ENCODE results near the gene CCDC83.

The CCDC83 gene

DNA sequence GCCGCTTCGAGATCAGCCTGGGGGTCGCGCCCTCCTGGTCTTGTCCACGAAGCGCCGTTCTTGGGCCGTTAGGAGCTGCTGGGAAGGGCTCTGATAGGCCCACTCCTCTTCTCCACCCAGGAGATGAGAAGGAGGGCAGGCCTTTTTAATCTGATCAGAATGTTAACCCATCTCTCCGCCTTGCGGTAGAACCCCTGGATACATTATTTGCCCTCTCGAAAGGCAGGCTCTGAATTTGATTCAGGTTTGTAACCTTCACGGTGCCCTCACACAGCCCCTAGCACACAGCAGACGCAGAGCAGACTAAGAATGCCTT lies at the start of gene CCDC83:
CCDC83 (plus strand) TSS at position 43 of the 316 bp plus-strand sequence. CDS start 9,741 bp downstream, outside the sequence.
- DNase-seq (ENCODE audit: low spot score) = no peak

DNA sequence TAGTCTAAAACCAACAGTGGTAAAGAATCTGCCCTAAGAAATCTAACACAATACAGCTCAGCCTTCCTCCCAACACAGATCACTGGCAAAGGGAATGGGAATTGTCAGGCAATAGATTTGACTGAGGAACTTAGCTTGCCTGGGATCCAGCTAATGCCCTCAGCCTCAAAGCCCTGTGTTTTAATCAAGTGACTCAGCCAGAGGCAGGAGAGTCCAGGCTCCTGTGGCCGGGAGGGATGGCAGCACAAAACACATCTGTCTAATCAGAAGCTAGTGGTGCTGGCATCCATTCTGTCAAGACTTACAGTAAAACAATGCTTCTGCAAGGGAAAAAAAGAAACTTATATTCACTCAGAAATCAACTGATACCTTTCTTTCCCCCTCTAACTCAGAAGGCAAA lies 49.8 kb upstream of the CCDC83 start:
- no peak for DNase-seq (ENCODE audit: low spot score)

- DNase-seq (ENCODE audit: low spot score) = no peak
Observed at GRCh38 chr11:85806016-85806415, 49.2 kb upstream of the CCDC83 start.

GRCh38 chr11:85806876-85807275 lies 48.3 kb upstream of the CCDC83 start:
- DNase-seq (ENCODE audit: low spot score) = no peak

DNA sequence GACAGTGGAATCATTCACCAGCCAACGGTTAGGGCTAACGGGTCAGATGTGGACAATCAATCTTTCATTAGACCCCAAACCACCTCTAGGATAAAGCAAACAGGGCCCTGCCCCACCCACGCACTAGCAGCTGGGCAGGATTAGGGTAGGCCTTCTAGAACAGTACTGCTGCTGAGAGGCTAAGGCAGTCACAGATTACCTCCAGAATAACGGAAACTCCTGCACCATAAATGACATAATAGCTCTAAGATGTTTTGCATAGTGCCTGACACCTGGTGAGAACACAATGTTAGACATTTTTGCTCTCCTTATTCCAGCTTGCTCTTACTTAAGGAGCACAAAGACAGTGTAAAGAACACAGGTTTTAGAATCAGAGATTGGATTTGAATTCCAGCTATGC lies 46.0 kb upstream of the CCDC83 start:
- DNase-seq (ENCODE audit: low spot score) = no peak

DNA sequence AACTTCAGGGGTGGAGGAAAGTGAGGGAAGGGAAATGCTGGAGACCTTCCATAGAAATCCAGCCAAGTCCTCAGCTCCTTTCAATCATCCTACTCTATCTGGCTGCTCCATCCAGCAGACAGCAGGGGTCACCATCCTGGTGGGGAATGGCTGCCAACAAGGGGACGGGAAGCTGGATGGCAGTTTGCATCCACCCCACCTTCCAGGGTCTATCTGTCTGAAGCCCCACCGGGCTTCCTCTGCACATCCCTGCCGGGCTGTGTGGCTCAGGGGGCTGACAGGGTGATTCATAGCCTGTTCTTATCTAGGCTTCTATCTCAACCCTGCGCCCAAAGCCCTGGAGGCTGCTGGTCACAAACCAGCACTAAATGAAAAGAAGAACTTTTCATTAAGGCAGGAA lies 45.3 kb upstream of the CCDC83 start:
- DNase-seq (ENCODE audit: low spot score) = no peak

GRCh38 chr11:85810521-85810870 lies 44.7 kb upstream of the CCDC83 start:
- no peak for DNase-seq (ENCODE audit: low spot score)

GRCh38 chr11:85810871-85811611 lies 44.1 kb upstream of the CCDC83 start, which contains the start of gene SYTL2:
Gene SYTL2, minus strand, starts transcription at chr11:85811141. Its CDS starts 53,416 bp downstream, at chr11:85757725.
- DNase-seq (ENCODE audit: low spot score) = no peak

DNA sequence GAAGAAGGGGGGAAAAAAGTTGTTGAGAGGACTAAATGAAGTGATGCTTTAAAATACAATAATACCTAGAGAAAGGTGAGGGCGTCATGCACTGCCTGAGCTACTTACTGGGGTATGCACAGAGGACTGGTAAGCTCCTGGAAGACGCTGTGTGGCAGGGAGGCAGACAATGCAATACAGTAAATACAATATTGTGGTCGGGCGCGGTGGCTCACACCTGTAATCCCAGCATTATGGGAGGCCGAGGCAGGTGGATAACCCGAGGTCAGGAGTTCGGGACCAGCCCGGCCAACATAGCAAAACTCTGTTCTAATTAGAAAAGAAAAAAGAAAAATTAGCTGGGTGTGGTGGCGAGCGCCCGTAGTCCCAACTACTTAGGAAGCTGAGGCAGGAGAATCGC lies 43.6 kb upstream of the CCDC83 start:
- DNase-seq (ENCODE audit: low spot score) = no peak

GRCh38 chr11:85813721-85814120 lies 41.5 kb upstream of the CCDC83 start:
- DNase-seq (ENCODE audit: low spot score) = no peak

DNA sequence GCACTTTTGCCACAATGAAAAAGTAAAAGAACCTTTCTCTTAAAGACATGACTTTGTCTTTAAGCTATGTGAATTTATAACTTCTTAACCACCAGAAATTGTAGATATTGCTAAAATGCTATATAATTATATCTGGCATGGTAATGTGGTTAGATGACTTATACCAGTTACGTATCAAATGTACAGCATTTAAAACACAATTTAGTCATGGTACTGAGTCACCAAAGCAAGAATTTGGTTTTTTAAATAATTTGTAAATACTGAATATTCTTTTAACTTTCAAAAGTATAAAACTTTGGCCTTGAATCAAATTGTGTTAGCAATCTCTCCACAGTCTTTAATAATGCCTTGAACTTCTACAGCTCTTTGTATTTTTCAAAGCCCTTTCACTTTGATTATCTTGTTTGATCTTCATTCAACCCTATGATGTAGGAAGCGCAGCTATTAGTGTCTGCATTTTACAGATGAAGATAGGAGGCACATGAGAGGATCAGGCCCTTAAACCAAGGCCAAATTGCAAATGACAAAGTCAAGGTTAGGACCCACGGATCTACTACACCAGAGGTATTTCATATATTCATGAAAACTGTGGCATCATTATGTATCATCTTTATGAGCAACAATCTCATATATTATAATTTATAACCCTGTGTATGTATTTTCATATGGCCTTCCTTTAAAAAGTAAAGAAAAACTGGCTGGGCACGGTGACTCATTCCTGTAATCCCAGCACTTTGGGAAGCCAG lies 39.8 kb upstream of the CCDC83 start:
- DNase-seq (ENCODE audit: low spot score) = no peak

DNA sequence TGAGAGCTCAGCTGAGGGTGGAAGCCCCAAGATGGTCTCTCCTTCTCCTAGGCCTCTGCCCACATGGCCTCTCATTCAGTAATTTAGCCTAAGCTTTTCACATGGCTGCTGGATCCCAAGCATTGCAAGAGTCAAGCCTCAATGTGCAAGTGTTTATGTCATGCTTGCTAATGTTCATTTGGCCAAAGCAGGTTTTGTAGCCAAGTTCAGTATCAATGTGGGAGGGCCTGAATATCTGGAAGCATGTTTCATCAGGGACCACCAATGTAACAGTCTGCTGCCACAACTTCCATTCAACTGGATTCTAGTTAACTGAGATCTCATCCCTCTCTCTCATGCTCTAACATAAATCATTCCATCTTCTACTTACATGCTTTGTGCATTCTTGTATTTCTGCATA lies 35.7 kb upstream of the CCDC83 start:
- no peak for DNase-seq (ENCODE audit: low spot score)

DNA sequence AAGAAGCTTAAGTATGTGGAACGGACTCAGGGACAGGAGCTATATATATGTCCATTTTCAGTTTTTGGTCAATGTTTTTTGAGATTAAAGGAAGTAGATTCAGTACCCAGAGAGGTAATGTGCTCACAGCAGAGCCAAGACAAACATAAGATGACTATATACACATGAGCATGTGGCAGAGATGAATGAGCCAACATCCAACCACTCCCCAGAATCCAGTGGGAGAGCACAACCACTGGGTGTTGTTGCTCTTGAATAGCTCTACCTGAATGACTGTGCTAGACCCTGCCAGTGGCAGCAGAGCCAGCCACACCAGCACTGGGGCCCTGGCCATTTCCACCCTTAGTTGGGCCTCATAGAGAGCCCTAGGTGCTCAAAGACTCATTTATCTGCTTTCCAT lies 33.5 kb upstream of the CCDC83 start:
- no peak for DNase-seq (ENCODE audit: low spot score)

GRCh38 chr11:85822814-85823213 lies 32.4 kb upstream of the CCDC83 start:
- no peak for DNase-seq (ENCODE audit: low spot score)

GRCh38 chr11:85823816-85824215 lies 31.4 kb upstream of the CCDC83 start:
- DNase-seq (ENCODE audit: low spot score) = no peak

DNA sequence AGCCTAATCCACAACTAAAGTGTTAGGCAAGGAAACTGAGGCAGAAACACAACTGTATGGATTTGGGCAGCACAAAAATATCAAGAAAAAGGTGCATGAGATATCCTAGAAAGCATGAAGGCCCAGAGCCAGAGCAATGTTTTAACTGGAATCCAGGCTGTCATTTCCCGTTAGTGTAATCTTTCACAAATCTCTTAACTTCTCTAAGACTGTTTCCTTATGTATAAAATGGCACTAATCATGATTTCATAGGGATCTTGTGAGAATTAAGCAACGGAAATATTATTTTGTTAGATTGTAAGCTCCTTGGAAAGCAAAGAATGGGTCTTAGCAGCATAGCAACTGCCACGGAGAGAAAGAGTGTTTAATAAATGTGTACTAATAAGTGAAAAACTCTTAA lies 29.6 kb upstream of the CCDC83 start:
- no peak for DNase-seq (ENCODE audit: low spot score)

- DNase-seq (ENCODE audit: low spot score) = no peak
Observed at GRCh38 chr11:85826116-85826855, 28.9 kb upstream of the CCDC83 start.

GRCh38 chr11:85827748-85828639 lies 27.2 kb upstream of the CCDC83 start:
- DNase-seq (ENCODE audit: low spot score) = no peak

DNA sequence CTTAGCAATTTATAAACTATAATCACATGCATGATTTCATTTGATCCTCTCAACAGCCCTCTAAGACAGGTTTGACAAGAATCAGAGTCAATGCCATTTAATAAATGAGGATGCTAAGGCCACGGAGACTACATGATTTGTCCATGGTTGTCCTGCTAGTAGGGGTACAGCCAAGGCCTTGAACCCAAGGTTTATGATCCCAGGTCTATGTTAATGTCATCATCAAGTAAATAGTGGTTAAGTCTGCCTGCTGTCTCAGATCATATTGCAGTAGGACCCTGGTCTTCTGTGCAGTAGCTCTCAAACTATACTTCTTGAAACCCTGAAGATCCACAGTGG lies 26.6 kb upstream of the CCDC83 start:
- no peak for DNase-seq (ENCODE audit: low spot score)

GRCh38 chr11:85829172-85829571 lies 26.0 kb upstream of the CCDC83 start:
- DNase-seq (ENCODE audit: low spot score) = no peak

DNA sequence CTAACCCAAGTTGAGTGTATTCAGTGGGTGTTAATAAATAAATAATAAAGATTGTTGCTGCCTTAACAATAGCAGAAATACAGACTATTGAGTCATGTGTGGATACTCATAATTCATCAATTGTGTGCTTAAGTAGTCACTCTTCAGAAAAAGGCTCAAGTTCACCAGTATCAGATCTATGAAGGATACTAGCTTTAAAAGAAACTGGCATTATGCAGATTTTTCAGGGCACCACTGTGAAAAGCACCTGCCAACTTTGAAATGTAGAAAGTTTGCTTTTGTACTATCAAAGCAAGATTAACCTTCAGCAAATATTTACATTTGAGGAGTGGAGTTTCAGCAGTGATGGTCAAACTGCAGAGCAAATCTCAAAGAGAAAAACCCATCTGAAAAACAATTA lies 24.1 kb upstream of the CCDC83 start:
- DNase-seq (ENCODE audit: low spot score) = no peak

DNA sequence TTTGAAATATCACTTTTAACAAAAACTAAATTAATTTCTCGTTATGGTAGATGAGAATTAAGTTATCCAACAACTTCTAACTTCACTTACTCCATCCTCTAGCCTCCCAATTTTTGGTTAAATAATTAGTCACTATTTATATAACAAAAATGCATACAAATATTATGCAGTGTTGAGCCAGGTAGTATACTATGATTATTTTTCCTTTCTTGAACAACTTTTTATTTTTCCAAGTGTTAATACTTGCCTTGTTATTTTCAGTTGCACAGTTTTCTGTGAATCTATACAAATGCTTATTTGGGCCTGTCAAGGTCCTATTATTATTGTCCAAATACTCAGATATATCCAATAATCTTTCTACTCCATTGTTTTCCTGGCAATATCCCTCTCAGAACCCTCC lies 19.9 kb upstream of the CCDC83 start:
- DNase-seq (ENCODE audit: low spot score) = no peak
